Fibroblast of gingiva (primary cell): ENCODE measurements around the gene ARL15.
"Not testable (repeated sequence)": the region's sequence is repeated elsewhere in the genome, so short reads cannot be mapped to it uniquely, and the experiment has no call there.

Experiments
- DNase-seq: peaks from one replicate; pipeline ENCODE4 v3.0.0-alpha.2; 2011; ENCODE audit warnings: low read depth

Gene ARL15

DNA sequence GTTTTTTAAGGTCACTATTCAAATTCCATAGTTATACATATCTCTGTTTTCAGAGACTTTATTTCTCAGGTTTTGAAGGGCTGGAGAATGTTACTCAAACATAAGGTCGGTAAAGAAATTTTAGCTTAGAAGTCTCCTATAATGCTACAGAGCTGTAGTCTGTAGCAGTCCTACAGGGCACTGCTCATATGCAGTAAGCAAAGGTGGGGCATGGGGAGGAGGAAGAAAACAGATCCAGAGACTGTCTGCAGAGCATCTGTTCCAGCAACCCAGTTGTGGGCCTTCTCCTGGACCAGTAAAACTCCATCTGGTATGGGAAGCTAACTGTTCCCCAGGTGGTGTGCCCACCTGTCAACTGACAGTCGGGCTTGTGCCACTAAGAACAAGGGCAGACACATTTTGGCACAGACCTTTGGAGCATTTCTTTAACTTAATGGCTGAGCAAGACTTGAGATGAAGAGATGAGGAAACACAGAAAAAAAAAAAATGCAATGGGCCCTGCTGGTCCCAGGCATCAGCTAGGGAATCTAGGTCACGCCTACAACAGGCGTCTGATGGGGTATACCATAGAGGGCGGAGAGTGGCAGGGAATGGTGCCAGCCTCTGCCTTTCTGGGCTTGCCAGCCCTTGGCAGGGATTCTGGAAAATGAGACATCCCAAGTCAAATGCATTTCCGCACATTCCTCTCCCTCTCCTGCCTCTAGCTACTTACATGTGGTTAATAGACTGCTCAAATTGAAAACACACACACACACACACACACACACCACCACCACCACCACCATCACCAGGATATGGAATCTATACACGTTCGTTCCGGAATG is 218.9 kb downstream of the ARL15 start:
- peak; percentile 88 for DNase-seq

DNA sequence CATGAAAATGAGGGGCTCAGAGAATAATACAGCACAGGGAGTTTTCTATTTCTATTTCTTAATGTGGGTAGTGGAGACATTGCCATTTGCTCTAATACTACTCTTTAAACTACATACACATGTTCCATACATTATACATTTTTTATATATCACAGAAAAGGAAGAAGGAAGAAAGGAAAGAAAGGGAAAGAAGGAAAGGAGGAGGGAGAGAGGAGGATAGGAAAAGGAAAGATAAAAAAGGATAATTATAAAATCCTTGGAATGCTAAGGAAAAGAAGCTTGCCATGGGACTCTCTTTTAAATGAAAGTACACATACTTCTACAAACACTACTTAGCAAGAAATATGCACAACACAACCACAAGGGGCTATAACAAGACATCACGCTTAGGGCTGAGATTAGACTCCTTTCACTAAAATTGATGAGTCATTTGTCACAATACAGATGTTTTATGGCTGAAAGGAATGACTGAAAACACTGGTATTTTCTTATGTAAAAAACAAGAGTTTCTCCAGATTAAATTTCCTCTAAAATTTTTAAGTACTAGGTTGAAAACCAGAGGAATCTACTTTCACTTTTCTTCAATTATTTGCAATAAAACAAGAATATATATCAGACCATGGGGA is 219.8 kb downstream of the ARL15 start:
- DNase-seq, result peak; percentile 80

DNA sequence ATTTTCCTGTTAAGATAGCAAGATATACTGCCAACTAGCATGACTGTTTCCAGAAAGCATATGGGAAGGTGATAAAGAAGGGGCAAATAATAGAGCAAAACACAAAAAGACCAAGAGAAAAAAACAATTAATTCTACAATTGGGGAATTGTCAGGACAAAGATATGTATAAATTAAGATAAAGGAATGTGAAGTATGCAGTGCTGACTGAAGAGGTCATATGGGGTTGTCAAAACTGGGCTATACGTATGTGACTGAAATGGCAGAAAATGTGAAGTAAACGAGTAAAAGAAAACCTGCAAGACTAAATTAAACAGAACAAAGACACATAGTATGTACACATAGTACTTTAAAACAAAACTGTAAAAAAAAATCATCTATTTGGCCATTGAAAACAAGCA is 222.3 kb downstream of the ARL15 start:
- no peak for DNase-seq

DNA sequence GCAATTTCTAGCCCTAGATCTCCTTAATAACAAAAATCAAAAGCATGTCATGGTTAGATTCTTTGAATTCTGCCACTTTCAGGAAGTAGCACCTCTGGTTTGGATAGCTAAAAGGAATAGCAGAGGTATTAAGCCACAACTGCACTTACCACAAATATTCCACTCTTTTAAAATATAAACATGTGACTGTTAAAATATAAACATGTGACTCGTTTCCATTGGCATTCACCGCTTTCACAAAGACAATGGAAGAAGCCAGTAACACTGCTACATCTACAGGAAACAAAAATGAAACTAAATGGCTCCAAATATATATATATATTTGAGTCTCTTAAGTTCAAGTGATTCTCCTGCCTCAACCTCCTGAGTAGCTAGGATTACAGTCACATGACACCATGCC is 222.9 kb downstream of the ARL15 start:
- DNase-seq, result peak; percentile 76

DNA sequence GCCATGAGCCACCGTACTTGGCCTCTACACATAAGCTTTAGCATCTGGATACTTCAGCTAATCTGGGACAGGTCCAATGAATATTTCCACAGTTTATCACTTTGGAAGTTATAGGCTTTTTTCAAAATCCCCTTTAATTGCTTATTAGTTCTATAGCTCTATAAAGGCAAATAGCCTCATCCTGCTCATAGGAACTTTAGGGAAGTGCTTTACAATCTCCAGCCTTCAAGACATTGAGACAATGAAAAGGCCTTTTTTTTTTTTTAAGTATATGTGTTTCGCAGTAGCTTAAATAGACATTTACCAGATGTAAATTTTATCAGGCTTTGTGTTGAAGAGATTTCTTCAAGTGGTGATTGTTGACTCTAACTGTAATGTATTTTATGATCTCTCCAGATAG is 224.2 kb downstream of the ARL15 start:
- DNase-seq, result no peak

DNA sequence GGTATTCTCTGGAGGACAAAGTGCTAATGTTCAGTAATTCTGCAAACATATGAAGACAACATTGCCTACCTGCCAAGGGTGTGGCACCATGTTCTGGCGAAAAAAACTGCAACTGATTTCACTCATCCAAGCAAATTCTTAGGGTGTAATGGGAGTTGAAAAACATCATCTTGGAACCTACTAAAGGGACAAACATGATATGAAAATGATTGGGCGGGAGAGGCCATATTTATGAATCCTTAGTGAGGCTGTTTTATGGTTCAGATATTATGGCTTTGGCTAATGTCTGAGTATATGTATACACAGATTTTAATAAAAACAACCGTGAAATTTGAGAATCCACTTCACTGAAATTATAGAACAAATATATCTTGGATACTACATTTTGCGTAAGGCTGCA is 225.7 kb downstream of the ARL15 start:
- DNase-seq, result no peak

DNA sequence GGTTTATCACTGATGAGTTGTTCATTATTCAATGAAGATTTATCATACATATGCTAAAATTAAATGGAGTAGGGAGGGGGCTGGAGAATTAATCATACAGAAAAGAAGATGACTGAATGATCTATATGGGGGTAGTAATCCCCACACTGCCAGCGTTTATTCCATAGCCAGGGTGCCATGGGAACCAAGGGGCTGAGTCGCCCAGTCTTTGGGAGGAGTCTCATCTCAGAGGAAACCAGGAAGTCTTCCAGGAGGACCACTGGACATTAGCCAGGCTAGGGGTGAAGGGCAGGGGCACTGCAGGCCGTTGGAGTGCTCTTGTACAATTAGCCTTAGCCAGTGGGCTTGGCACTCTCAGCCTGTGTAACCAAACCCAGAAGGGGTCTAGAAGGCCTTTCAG is 226.5 kb downstream of the ARL15 start:
- DNase-seq, result no peak

DNA sequence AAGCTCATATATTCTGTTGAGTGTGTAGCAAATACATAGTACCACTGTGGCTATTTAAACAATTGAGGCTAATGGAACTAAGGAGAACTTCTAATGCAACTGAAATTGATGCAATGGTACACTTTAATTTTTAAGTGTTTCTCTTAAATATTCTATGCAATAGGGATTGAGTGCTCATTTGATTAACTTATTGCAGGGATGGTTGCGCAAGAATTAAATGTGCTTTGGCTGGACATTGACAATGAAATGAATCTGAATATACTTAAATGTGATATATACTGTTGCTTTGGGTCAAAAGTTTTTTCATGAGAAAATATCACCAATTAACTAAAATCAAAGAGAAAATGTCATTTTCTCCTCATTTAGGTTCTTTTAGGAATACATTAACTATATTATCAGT is 227.1 kb downstream of the ARL15 start:
- no peak for DNase-seq

DNA sequence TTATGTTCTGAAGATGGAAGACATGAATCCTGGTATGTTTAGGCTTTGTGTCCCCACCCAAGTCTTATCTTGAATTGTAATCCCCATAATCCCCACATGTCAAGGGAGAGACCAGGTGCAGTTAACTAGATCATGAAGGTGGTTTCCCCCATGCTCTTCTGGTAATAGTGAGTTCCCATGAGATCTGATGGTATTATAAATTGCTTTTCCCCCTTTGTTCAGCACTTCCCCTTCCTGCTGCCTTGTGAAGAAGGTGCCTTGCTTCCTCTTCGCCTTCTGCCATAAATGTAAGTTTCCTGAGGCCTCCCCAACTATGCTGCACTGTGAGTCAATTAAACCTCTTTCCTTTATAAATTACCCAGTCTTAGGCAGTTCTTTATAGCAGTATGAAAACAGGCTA is 229.0 kb downstream of the ARL15 start:
- no peak for DNase-seq

DNA sequence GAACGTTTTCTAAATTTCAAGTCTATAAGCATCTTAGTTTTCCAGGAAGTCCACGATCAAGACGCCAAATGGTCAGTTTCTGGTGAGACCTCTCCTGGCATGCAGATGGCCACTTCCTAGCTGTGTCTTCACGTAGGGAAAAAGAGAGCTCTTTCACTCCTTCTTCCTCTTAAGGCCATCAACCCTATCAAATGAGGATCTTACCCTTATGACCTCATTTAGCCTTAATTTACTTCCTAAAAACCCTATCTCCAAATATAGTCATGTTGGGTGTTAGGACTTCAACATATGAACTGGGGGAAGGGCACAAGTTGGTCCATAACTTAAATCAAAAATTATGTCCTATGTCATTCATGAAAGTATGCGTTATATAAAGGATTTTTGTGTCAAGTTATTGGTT is 229.5 kb downstream of the ARL15 start:
- DNase-seq, result no peak

DNA sequence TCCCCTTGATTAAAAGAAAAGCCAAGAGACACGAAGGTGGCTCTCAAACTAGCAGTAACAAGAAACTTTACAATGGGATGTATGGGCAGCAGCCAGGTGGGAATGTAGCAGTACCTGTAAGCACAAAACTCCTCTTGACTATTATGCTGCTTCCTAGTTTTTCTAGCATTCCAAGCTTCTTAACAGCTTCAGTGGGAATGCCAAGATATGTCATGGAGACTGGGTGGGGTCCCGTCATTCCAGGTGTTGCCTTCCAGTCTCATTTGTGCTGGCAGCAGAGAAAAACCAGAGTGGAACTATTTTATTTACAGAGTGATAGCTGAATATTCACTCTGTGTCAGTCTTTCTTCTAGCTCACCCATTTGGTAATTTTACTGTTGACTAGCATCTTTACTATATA is 236.6 kb downstream of the ARL15 start:
- DNase-seq, result no peak

DNA sequence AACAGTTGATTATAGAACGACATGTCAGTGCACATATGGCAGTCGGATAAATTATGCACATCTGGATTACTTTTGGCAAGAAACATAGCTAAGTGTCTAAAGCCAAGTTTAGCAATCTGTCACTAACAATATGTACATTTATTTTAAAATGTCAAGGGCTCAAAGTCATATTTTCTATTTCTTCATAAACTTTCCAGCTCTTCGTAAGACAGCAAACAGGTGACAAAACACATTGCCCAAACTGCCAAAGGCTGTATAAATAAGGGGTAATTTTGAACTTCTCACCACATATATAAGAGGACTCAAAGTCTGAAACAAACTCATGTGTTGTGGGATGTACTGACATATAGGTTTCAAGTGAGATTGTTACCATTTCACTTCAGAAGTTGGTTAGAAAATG is 237.2 kb downstream of the ARL15 start:
- no peak for DNase-seq

DNA sequence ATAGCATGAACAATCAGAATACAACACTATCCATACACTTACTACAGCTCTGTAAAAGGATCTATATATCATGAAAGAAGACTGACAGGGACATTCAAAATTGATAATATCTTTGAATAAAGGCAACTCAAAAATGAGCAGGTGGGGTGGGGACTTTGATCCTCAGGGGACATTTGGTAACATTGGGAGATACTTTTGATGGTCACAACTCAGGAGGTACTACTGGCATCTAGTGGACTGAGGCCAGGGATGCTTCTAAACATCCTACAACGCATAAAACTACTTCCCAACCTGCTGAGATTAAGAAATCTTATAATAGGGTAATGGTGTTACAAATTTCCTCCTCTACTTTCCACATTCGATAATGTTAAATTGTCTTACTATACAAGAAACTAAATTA is 243.9 kb downstream of the ARL15 start:
- DNase-seq, result no peak

DNA sequence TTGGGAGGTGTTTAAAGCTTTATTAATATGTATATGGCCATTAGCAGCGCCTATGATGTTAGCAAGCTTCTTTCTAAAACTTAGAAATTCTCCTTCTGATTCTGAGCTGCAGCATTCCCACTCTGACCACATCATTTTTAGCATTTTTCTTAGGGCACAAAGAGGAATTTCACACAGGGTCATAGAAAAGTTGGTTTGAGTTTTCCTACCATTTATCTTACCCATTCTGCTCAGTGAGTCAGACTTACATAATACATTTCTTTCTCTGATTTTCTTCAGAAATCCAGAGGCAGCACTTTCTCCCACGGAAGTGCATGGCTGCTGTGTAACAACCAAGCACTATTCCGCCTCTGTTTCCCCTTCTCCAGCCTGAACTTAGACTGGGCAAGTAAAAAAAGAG is 246.6 kb downstream of the ARL15 start:
- DNase-seq, result peak; percentile 61

DNA sequence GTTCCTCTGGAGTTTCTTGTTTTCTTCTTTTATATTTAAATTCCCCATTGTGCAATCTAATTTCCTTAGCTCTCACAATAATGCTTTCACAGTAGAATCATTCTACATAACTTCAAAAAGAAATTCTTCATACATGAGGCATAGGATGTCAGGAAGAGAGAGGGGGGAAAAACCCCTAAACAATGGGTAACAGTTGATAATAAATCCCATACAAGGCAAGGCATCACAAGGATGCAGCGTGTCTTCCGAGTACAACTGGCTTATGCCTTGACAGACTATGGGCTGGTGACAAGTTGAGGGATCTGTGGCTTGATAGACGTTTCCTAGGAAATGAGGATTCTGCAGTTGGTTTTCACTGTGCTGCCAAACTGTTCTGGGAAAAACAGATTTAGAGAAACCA is 247.4 kb downstream of the ARL15 start:
- peak; percentile 23 for DNase-seq

DNA sequence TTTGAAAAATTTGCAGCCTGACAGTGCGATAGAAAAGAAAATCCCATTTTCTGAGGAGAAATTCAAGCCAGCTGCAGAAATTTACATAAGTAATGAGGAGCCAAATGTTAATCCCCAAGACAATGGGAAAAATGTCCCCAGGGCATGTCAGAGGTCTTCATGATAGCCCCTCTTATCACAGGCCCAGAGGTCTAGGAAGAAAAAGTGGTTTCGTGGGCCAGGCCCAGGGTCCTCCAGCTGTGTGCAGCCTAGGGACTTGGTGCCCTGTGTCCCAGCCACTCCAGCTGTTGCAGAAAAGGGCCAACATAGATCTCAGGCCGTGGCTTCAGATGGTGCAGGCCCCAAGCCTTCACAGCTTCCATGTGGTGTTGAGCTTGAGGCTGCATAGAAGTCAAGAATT is 249.5 kb downstream of the ARL15 start:
- not testable (repeated sequence) for DNase-seq

DNA sequence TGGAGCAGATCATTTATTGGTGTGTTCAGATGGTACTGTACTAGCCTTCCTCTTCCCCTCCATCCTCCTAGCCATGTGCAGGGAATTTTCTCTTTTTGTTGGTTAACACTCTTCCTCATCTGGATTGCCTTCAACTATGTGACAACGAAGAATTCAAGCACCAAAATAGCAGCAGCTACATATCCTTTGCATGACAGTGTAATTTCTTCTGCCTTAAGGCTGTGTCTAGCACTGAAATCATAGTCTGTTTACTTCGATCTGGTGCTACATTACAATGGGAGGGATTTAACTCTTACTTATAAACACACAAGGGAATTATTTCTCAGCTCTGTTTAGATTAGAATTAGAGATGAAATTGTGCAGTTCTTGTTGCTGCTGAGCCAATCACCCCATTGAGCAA is 260.4 kb downstream of the ARL15 start:
- DNase-seq, result peak; percentile 80

DNA sequence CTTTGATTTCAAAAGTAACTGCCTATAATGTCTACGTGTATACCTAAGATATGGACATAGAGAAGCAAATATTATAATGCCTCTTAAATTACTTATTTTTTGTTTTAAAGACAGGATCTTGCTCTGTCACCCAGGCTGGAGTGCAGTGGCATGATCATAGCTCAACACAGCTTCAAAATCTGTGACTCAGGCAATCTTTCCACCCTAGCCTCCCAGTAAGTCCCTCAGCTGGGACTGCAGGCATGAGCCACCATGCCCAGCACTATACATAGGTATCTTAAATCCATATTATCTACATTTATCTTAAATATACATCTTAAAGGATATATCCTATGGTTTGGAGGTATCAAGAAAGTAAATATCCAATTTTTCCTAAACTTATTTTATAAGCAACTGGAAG is 261.2 kb downstream of the ARL15 start:
- DNase-seq, result no peak

DNA sequence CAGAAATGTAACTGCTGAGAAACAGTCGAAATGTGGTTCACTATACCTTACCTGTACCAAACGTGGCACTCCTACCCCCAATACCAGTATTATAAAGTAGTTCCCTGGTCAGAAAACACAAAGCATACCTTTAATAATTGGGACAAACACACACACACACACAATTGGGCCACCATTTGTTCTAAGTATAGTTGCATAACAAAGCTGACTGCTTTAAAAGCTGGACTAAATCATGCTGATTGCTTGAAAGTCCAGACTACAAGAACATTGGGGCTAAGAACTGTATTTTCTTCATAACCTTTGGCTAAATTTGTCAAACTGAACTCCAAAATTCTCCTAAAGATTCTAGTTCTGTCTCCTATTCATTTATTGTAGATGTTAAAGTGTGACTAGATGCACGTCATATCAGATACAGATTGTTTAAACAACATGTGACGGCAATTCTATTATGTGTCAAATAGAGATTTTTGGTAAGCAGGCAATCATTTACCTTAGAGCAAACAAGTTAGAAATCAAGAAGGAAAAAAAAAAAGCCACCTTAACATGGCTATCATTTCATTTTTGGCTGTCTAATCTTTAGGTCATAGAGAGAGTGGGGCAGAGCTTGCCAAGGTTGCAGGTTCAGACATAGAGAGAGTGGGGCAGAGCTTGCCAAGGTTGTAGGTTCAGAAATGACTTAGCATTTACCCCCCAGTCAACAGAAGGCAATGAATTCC is 265.1 kb downstream of the ARL15 start:
- DNase-seq, result no peak

DNA sequence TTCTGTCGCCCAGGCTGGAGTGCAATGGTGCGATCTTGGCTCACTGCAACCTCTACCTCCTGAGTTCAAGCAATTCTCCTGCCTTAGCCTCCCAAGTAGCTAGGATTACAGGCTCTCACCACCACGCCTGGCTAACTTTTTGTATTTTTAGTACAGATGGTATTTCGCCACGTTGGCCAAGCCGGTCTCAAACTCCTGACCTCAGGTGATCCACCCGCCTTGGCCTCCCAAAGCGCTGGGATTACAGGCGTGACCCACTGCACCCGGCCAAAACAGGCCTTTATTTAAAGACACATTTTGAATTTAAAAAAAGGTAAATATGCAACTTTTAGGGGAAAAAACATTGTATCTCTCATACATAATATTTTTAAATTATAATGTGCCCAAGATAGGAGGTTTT is 266.1 kb downstream of the ARL15 start:
- not testable (repeated sequence) for DNase-seq

DNA sequence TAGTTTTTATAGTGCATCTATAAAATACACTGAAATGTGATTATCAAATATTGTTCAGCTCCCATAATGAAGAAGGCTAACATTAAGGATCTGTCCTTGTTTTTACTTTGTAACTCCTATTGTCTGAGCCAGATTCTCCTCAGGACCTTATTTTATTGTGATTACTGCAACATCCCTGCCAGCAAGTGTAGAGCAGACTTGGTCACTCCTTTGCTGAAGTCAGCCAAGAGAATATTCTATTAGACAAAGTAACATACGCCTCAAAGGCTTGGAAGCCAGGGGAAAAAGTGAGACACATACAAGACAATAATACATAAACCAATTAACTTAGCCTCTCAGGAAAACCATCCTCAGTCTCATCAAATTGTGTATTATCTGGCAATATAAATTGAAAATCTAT is 269.6 kb downstream of the ARL15 start:
- DNase-seq, result no peak

DNA sequence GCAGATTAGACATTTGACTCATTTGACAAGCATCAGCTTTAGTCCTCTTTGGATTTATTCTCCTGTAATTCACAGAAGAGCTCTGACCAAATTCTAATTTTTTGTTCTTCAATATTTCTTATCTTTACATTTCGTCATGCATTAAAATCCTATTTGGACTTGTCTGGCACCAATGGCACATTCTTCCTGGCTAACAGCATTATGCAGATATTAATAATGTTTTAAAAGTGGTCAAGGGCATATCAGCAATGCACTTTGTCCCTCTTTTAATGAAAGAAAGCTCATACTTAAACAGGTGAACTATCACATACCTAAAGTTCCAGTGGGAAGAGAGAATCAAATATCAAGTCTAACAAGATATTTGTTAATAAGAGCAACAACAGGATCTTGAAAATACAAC is 270.4 kb downstream of the ARL15 start:
- no peak for DNase-seq

DNA sequence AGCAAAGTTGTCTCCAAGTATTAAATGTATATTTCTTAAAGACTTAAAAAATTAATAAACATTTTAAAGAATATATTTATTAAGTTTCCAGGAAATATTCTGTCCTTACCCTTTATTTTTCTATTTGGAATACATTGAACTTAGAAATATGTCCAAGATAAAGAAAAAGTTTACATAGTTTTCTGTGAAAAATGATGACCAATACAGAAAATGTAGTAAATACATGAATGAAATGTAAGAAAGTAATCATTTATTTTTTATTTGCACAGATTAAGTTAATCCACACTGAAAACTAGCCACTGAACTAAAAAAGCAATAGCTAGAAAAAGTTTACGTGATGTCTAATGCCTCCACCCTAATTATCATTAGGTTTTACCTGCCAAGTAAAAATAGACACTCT is 273.2 kb downstream of the ARL15 start:
- no peak for DNase-seq
